Upper lobe of left lung (tissue), 6 donors: Measurements from ENCODE around the gene RASEF. TPM values are rescaled to one million over a fixed set of nuclear protein-coding genes. Genes with fewer than 3 reads are reported as not detected.

Experiments
- ATAC-seq, 2 donors: fragments of 200-7000 bp; cut with Tn5 transposase; one replicate each; pipeline ENCODE4 v1.9.1; 2022; ENCODE audit warnings: mild to moderate bottlenecking in 2 of 2, moderate library complexity in 2 of 2; ENCODE audit not compliant: low FRiP score in 2 of 2
- DNase-seq, 2 donors: peaks; one replicate each; pipeline ENCODE4 v3.0.0-alpha.2; 2019 to 2020
- H3K27ac ChIP-seq, 4 donors: fragments of 200-600 bp; sonication (generic); one replicate each; pipeline ENCODE4 v1.5.1; 2016 to 2019
- H3K27me3 ChIP-seq, 4 donors: fragments of 200-600 bp; sonication (generic); one replicate each; pipeline ENCODE4 v1.5.1; 2017 to 2019
- H3K36me3 ChIP-seq, 4 donors: fragments of 200-600 bp; sonication (generic); one replicate each; pipeline ENCODE4 v1.5.1; 2016 to 2019
- H3K4me1 ChIP-seq, 4 donors: fragments of 200-600 bp; sonication (generic); one replicate each; pipeline ENCODE4 v1.5.1; 2018 to 2019
- H3K4me3 ChIP-seq, 4 donors: fragments of 200-600 bp; sonication (generic); one replicate each; pipeline ENCODE4 v1.5.1; 2017 to 2019; ENCODE audit warnings: mild to moderate bottlenecking in 2 of 4, moderate library complexity in 1 of 4
- H3K9me3 ChIP-seq, 4 donors: fragments of 200-600 bp; sonication (generic); one replicate each; pipeline ENCODE4 v1.5.1; 2018 to 2019
- EP300 ChIP-seq, 4 donors: sonication (generic); formaldehyde crosslinking; IDR thresholded peaks; one replicate each; pipeline ENCODE4 v1.5.1; 2017; ENCODE audit warnings: antibody characterized with exemption in 4 of 4, control low read depth in 2 of 4
- POLR2A ChIP-seq, 4 donors: fragments of 450-650 bp; IDR thresholded peaks; one replicate each; pipeline ENCODE4 v1.5.1; 2016 to 2017; ENCODE audit warnings: antibody characterized with exemption in 4 of 4, mild to moderate bottlenecking in 2 of 4
- POLR2AphosphoS5 ChIP-seq, 2 donors: sonication (generic); formaldehyde crosslinking; IDR thresholded peaks; one replicate each; pipeline ENCODE4 v1.5.1; 2017; ENCODE audit warnings: antibody characterized with exemption in 2 of 2
- WGBS, 2 donors: methylation state at CpG; one replicate each; pipeline ENCODE4 v1.1.5; 2017 to 2018; 5-methylcytosine and 5-hydroxymethylcytosine counted together
- total RNA-seq, 6 donors: library from RNA; depleted of rRNA in 4 of 6; stranded (reverse); fragments of >200 nt in 4 of 6; gene quantifications; one replicate each; pipeline versions ENCODE4 v1.1.0 to v1.2.1, GENCODE V29; 2016 to 2021
- TF ChIP-seq, protein P1 (sequence below), 6 experiments: fragments of 450-650 bp in 4 of 6; fragments of 200-600 bp in 2 of 6; sonication (generic) in 2 of 6; IDR thresholded peaks; one replicate each; pipeline ENCODE4 v1.5.1; 2016 to 2019; ENCODE audit warnings: antibody characterized with exemption in 6 of 6
- donor health status: DM: no; HTN: no; CAD: no; lungs with moderate emphysema.
- donor health status: DM: no; HTN: yes; CAD: no; lungs with severe emphysema.

The RASEF gene
- total RNA-seq, 6 donors from 2014 or later: 14.5 to 90.0 (median 18.0) TPM

DNA sequence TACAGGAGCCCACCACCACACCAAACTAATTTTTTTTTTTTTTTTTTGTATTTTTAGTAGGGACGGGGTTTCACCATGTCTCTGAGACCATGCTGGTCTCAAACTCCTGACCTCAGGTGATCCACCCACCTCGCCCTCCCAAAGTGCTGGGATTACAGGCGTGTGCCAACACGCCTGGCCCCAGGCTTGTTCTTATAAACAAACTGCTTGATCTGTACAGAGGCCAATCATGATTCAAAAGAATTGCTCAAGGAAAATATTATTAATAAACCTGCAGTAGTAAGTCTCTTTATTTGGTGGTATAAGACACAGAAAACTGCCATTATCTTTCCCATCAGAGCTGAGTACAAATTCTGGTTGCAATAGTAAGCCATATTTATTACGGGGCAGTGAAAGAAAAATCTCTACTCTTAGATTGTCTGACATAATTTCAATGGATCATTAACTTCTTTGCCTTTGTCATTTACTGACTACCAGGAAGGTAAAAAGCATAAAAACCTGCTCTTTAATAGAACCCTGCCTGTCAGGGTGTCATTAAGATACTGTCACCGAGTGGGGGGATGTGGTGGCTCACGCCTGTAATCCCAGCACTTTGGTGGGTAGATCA is 33.3 kb downstream of the RASEF start:
- H3K27me3 ChIP-seq: no peaks in the 10 kb centered on the region
- no peaks in the 10 kb centered on the region for H3K4me1 ChIP-seq
- H3K9me3 ChIP-seq: no peaks in the 10 kb centered on the region
- H3K4me3 ChIP-seq: no peak overlapping the region
- H3K36me3 ChIP-seq: no peaks in the 10 kb centered on the region
- TF ChIP-seq POLR2AphosphoS5 (IDR thresholded peaks at IDR 0.05) (no peak), POLR2A (IDR thresholded peaks at IDR 0.05) (no peak)
- TF ChIP-seq, protein P1, sequence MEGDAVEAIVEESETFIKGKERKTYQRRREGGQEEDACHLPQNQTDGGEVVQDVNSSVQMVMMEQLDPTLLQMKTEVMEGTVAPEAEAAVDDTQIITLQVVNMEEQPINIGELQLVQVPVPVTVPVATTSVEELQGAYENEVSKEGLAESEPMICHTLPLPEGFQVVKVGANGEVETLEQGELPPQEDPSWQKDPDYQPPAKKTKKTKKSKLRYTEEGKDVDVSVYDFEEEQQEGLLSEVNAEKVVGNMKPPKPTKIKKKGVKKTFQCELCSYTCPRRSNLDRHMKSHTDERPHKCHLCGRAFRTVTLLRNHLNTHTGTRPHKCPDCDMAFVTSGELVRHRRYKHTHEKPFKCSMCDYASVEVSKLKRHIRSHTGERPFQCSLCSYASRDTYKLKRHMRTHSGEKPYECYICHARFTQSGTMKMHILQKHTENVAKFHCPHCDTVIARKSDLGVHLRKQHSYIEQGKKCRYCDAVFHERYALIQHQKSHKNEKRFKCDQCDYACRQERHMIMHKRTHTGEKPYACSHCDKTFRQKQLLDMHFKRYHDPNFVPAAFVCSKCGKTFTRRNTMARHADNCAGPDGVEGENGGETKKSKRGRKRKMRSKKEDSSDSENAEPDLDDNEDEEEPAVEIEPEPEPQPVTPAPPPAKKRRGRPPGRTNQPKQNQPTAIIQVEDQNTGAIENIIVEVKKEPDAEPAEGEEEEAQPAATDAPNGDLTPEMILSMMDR (IDR thresholded peaks at IDR 0.05): no peak
- ATAC-seq: no peak
- 88 to 96% methylated on average over 6 to 7 of the region's 7 CpGs for WGBS, 2 donors
- no peak for DNase-seq
- no peak overlapping the region for H3K27ac ChIP-seq

DNA sequence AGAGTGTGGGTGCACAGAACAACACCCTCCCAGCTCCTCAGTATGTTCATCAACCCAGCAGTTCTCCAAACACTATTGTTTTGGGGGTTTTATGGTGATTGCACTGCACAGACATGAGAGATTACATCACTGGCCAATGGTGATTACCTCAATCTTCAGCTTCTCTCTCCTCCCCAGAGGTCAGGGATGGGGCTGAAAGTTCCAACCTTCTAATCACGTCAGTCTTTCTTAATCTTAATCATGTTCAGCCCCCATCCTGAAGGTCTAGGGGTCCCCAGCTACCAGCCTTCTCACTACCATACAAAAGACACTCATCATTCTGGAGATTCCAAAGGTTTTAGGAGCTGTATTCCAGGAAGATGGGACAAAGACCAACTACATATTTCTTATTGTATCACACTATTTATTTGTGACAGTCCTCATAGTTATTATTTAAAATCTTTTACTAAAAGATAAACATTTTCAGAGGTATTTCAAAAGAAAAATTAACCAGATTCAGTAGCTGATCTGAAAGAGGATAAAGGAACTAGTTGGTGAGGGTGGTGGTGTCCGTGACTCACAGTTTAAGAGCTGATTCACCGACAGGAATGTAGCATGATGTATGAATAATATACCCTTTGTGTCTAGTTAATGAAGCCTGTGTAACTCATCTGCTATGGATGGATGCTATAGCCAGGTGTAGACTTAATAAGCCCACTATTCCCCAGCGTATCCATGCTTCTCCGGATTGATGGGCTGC is 35.6 kb downstream of the RASEF start:
- Histone ChIP-seq H3K27ac (no peak overlapping the region), H3K27me3 (no peaks in the 10 kb centered on the region), H3K4me1 (no peaks in the 10 kb centered on the region), H3K4me3 (no peak overlapping the region), H3K9me3 (no peaks in the 10 kb centered on the region), H3K36me3 (no peaks in the 10 kb centered on the region)
- TF ChIP-seq POLR2A (IDR thresholded peaks at IDR 0.05) (no peak), POLR2AphosphoS5 (IDR thresholded peaks at IDR 0.05) (no peak), EP300 (IDR thresholded peaks at IDR 0.05) (no peak)
- TF ChIP-seq, protein P1 (IDR thresholded peaks at IDR 0.05): no peak
- no peak for DNase-seq
- WGBS, 2 donors: 88 to 95% methylated on average over 5 of the region's 5 CpGs
- ATAC-seq: no peak

DNA sequence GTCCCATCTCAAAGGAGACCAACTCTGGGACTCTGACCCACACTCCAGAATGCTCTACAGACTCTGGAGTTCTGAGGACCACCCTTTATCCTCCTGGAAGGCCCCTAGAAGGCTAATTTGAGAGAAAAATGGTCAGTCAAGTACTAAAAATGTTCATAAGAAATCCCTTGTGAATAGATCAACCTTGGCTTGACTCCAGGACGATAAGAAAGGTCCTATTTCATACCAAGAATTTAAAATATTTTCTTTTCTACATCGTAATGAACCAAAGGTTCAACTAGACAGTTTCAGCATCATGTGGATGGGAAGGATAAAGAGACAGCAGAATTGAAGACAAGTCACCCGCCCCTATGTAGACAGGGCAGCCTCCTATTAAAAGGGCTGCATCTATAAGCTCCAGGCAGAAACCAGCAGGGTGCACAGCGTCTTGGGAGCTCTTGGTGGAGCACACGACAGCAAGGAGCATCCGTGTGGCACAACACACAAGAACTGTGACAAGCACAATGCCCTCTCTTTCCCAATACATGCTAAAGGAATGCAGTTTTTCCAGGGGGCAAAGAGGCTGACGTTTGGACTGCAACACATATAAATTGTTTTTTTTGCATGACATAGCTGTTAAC is 38.3 kb downstream of the RASEF start:
- TF ChIP-seq, protein P1 (IDR thresholded peaks at IDR 0.05): no peak
- no peak for TF ChIP-seq POLR2A (IDR thresholded peaks at IDR 0.05)
- no peak for TF ChIP-seq POLR2AphosphoS5 (IDR thresholded peaks at IDR 0.05)
- no peak for TF ChIP-seq EP300 (IDR thresholded peaks at IDR 0.05)
- no peaks in the 10 kb centered on the region for H3K36me3 ChIP-seq
- WGBS, 2 donors: 66 to 74% methylated on average over 7 of the region's 7 CpGs
- ATAC-seq (no peak), DNase-seq (no peak)
- H3K27me3 ChIP-seq: no peaks in the 10 kb centered on the region
- no peaks in the 10 kb centered on the region for H3K4me1 ChIP-seq
- no peak overlapping the region for H3K4me3 ChIP-seq
- no peak overlapping the region for H3K27ac ChIP-seq
- no peaks in the 10 kb centered on the region for H3K9me3 ChIP-seq

DNA sequence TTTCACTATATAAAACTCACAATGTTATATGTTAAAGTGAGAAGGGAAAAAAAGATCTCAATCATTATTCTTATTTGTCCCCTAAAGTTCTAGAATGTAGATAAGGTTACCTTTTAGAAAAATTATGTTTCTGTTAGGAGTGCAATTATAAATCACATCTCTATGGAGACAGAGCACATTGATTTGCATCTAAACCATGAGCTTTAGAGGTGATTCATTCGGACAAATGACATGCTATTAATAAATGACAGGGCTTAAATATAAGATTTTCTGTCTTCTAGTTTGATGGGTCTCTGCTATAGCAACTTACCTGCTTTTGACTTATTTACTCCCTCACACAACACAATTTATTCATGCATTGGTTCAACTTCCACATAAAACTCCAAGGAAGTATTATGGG is 39.8 kb downstream of the RASEF start:
- DNase-seq (no peak), ATAC-seq (no peak)
- Histone ChIP-seq H3K4me1 (no peaks in the 10 kb centered on the region), H3K27ac (no peak overlapping the region), H3K27me3 (no peaks in the 10 kb centered on the region), H3K9me3 (no peaks in the 10 kb centered on the region), H3K4me3 (no peak overlapping the region), H3K36me3 (no peaks in the 10 kb centered on the region)
- 64 to 78% methylated on average over 1 of the region's 1 CpG for WGBS, 2 donors
- TF ChIP-seq POLR2AphosphoS5 (IDR thresholded peaks at IDR 0.05) (no peak), POLR2A (IDR thresholded peaks at IDR 0.05) (no peak), EP300 (IDR thresholded peaks at IDR 0.05) (no peak)
- TF ChIP-seq, protein P1 (IDR thresholded peaks at IDR 0.05): no peak
